ENCODE data around the gene GLYR1.

Gene GLYR1

DNA sequence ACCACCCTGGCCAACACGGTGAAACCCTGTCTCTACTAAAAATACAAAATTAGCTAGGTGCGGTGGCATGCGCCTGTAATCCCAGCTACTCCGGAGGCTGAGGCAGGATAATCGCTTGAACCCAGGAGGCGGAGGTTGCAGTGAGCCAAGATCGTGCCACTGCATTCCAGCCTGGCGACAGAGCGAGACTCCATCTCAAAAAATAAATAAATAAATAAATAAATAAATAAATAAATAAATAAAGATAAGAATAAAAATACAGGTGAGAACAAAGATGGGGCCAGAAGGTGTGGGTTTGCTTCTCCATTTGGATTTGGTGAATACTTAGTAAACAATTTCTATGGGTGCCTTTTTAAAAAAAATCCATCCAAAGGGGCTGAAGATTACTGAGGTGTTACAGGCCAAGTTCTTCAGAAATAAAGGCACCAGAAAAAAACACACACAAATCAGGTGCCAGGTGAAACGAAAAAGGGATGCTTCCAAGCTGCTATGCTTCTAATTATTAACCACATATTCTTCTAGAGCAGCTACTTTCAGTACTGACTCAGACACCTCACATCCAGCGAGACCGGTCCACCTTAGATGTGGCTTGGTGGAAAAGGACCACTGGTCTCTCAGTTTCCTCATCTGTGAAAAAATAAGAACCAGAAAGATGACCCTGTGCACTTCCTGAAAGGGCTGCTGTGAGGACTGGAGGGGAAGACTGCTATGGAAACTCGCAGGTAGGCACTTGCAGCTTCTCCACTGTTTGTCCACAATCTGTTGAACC, 9.2 kb downstream of the GLYR1 start:
- H3K36me3 ChIP-seq (ENCODE audit: control insufficient read depth in 2 of 2, insufficient read depth in 1 of 2, low read length in 2 of 2) = peaks cover 39 to 95% of the 10 kb centered on the region in 2 experiments
- ChIA-PET POLR2A (interaction anchor here (1.4 kb wide), 1 partner anchor 8 kb away, joined by 5 read pairs; no protein-coding TSS in a partner anchor), CTCF (no interaction called here)
- H3K4me1 ChIP-seq (ENCODE audit: control insufficient read depth, insufficient read depth, low read length) = no peaks in the 10 kb centered on the region
- H3K9me3 ChIP-seq (ENCODE audit: control insufficient read depth, insufficient read depth, low read depth, low read length) = no peaks in the 10 kb centered on the region
- H3K4me3 ChIP-seq (ENCODE audit: low read depth, low read length) = no peak overlapping the region
- no peak overlapping the region for H3K27ac ChIP-seq (ENCODE audit: extremely low read depth, low read depth, low read length)
- TF ChIP-seq ZBTB8A (tag by site-specific recombination; IDR thresholded peaks at IDR 0.05) (peak; percentile 73), ZNF501 (tag by site-specific recombination; IDR thresholded peaks at IDR 0.05) (0 out of 2 replicates have a peak, but pooled peaks have one; percentile 40), ZNF426 (tag by site-specific recombination; IDR thresholded peaks at IDR 0.05) (peak; percentile 78), ZNF138 (tag by site-specific recombination; IDR thresholded peaks at IDR 0.05; ENCODE audit: borderline replicate concordance) (no peak), GLI2 (tag by site-specific recombination; IDR thresholded peaks at IDR 0.05; ENCODE audit: borderline replicate concordance, low read depth) (peak; percentile 57; the same call in 1 of the 2 replicates), ZNF202 (tag by site-specific recombination; IDR thresholded peaks at IDR 0.05; ENCODE audit: borderline replicate concordance) (peak; percentile 70; the same call in 1 of the 2 replicates), ZNF677 (tag by site-specific recombination; IDR thresholded peaks at IDR 0.05) (no peak), ZNF654 (tag by site-specific recombination; IDR thresholded peaks at IDR 0.05; ENCODE audit: low read depth) (peak; percentile 32; the same call in 1 of the 2 replicates), ZFP37 (tag by site-specific recombination; IDR thresholded peaks at IDR 0.05) (0 out of 2 replicates have a peak, but pooled peaks have one; percentile 36), ZNF140 (tag by site-specific recombination; IDR thresholded peaks at IDR 0.05) (peak; percentile 57; the same call in 1 of the 2 replicates), ZNF354C (tag by site-specific recombination; IDR thresholded peaks at IDR 0.05; ENCODE audit: borderline replicate concordance, low read depth) (peak; percentile 48; the same call in 1 of the 2 replicates), ZNF394 (tag by site-specific recombination; IDR thresholded peaks at IDR 0.05; ENCODE audit: borderline replicate concordance) (peak; percentile 91), GFI1B (tag by site-specific recombination; IDR thresholded peaks at IDR 0.05) (no peak; the same call in 1 of the 2 replicates), ZNF670 (tag by site-specific recombination; IDR thresholded peaks at IDR 0.05; ENCODE audit: low read depth) (no peak), ZNF560 (tag by site-specific recombination; IDR thresholded peaks at IDR 0.05; ENCODE audit: borderline replicate concordance) (0 out of 2 replicates have a peak, but pooled peaks have one; percentile 39)
- TF ChIP-seq, protein P1, sequence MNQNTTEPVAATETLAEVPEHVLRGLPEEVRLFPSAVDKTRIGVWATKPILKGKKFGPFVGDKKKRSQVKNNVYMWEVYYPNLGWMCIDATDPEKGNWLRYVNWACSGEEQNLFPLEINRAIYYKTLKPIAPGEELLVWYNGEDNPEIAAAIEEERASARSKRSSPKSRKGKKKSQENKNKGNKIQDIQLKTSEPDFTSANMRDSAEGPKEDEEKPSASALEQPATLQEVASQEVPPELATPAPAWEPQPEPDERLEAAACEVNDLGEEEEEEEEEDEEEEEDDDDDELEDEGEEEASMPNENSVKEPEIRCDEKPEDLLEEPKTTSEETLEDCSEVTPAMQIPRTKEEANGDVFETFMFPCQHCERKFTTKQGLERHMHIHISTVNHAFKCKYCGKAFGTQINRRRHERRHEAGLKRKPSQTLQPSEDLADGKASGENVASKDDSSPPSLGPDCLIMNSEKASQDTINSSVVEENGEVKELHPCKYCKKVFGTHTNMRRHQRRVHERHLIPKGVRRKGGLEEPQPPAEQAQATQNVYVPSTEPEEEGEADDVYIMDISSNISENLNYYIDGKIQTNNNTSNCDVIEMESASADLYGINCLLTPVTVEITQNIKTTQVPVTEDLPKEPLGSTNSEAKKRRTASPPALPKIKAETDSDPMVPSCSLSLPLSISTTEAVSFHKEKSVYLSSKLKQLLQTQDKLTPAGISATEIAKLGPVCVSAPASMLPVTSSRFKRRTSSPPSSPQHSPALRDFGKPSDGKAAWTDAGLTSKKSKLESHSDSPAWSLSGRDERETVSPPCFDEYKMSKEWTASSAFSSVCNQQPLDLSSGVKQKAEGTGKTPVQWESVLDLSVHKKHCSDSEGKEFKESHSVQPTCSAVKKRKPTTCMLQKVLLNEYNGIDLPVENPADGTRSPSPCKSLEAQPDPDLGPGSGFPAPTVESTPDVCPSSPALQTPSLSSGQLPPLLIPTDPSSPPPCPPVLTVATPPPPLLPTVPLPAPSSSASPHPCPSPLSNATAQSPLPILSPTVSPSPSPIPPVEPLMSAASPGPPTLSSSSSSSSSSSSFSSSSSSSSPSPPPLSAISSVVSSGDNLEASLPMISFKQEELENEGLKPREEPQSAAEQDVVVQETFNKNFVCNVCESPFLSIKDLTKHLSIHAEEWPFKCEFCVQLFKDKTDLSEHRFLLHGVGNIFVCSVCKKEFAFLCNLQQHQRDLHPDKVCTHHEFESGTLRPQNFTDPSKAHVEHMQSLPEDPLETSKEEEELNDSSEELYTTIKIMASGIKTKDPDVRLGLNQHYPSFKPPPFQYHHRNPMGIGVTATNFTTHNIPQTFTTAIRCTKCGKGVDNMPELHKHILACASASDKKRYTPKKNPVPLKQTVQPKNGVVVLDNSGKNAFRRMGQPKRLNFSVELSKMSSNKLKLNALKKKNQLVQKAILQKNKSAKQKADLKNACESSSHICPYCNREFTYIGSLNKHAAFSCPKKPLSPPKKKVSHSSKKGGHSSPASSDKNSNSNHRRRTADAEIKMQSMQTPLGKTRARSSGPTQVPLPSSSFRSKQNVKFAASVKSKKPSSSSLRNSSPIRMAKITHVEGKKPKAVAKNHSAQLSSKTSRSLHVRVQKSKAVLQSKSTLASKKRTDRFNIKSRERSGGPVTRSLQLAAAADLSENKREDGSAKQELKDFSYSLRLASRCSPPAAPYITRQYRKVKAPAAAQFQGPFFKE (tag by site-specific recombination; IDR thresholded peaks at IDR 0.05; ENCODE audit: borderline replicate concordance) = no peak
- TF ChIP-seq, protein P2, sequence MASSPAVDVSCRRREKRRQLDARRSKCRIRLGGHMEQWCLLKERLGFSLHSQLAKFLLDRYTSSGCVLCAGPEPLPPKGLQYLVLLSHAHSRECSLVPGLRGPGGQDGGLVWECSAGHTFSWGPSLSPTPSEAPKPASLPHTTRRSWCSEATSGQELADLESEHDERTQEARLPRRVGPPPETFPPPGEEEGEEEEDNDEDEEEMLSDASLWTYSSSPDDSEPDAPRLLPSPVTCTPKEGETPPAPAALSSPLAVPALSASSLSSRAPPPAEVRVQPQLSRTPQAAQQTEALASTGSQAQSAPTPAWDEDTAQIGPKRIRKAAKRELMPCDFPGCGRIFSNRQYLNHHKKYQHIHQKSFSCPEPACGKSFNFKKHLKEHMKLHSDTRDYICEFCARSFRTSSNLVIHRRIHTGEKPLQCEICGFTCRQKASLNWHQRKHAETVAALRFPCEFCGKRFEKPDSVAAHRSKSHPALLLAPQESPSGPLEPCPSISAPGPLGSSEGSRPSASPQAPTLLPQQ (tag by site-specific recombination; IDR thresholded peaks at IDR 0.05) = no peak
- TF ChIP-seq, protein P3, sequence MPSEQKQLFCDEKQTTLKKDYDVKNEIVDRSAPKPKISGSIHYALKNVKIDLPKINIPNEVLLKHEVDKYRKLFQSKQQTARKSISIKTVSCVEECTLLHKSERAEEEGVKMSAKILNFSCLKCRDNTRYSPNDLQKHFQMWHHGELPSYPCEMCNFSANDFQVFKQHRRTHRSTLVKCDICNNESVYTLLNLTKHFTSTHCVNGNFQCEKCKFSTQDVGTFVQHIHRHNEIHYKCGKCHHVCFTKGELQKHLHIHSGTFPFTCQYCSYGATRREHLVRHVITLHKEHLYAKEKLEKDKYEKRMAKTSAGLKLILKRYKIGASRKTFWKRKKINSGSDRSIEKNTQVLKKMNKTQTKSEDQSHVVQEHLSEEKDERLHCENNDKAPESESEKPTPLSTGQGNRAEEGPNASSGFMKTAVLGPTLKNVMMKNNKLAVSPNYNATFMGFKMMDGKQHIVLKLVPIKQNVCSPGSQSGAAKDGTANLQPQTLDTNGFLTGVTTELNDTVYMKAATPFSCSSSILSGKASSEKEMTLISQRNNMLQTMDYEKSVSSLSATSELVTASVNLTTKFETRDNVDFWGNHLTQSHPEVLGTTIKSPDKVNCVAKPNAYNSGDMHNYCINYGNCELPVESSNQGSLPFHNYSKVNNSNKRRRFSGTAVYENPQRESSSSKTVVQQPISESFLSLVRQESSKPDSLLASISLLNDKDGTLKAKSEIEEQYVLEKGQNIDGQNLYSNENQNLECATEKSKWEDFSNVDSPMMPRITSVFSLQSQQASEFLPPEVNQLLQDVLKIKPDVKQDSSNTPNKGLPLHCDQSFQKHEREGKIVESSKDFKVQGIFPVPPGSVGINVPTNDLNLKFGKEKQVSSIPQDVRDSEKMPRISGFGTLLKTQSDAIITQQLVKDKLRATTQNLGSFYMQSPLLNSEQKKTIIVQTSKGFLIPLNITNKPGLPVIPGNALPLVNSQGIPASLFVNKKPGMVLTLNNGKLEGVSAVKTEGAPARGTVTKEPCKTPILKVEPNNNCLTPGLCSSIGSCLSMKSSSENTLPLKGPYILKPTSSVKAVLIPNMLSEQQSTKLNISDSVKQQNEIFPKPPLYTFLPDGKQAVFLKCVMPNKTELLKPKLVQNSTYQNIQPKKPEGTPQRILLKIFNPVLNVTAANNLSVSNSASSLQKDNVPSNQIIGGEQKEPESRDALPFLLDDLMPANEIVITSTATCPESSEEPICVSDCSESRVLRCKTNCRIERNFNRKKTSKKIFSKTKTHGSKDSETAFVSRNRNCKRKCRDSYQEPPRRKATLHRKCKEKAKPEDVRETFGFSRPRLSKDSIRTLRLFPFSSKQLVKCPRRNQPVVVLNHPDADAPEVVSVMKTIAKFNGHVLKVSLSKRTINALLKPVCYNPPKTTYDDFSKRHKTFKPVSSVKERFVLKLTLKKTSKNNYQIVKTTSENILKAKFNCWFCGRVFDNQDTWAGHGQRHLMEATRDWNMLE (tag by site-specific recombination; conservative IDR thresholded peaks at IDR 0.05; ENCODE audit: low read depth) = peak; percentile 89
- TF ChIP-seq, protein P4, sequence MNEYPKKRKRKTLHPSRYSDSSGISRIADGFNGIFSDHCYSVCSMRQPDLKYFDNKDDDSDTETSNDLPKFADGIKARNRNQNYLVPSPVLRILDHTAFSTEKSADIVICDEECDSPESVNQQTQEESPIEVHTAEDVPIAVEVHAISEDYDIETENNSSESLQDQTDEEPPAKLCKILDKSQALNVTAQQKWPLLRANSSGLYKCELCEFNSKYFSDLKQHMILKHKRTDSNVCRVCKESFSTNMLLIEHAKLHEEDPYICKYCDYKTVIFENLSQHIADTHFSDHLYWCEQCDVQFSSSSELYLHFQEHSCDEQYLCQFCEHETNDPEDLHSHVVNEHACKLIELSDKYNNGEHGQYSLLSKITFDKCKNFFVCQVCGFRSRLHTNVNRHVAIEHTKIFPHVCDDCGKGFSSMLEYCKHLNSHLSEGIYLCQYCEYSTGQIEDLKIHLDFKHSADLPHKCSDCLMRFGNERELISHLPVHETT (tag by site-specific recombination; IDR thresholded peaks at IDR 0.05) = peak; percentile 38; the same call in 1 of the 2 replicates
- TF ChIP-seq, protein P5, sequence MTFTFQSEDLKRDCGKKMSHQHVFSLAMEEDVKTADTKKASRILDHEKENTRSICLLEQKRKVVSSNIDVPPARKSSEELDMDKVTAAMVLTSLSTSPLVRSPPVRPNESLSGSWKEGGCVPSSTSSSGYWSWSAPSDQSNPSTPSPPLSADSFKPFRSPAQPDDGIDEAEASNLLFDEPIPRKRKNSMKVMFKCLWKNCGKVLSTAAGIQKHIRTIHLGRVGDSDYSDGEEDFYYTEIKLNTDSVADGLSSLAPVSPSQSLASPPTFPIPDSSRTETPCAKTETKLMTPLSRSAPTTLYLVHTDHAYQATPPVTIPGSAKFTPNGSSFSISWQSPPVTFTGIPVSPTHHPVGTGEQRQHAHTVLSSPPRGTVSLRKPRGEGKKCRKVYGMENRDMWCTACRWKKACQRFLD (tag by site-specific recombination; IDR thresholded peaks at IDR 0.05) = no peak
